HFF-Myc (cell line): ENCODE data around the gene GSX1.

Experiments
- DNase-seq: peaks from one replicate; pipeline ENCODE4 v3.0.0-alpha.2; 2011; ENCODE audit warnings: low read depth; ENCODE audit errors: extremely low read depth
- H3K4me3 ChIP-seq: replicated peaks from 2 replicates; pipeline ENCODE4 v1.5.1; 2011; ENCODE audit warnings: low read depth, mild to moderate bottlenecking, control low read depth, low read length
- CTCF ChIP-seq: IDR thresholded peaks from 2 replicates; pipeline ENCODE4 v1.5.1; 2012; ENCODE audit warnings: mild to moderate bottlenecking, low read depth, low read length, control low read depth; ENCODE audit errors: missing control alignments

GSX1 gene

GRCh38 chr13:27822258-27822872 lies 30.1 kb downstream of the GSX1 start:
- no peak overlapping the region for H3K4me3 ChIP-seq
- DNase-seq = no peak
- TF ChIP-seq CTCF = no peak

DNA sequence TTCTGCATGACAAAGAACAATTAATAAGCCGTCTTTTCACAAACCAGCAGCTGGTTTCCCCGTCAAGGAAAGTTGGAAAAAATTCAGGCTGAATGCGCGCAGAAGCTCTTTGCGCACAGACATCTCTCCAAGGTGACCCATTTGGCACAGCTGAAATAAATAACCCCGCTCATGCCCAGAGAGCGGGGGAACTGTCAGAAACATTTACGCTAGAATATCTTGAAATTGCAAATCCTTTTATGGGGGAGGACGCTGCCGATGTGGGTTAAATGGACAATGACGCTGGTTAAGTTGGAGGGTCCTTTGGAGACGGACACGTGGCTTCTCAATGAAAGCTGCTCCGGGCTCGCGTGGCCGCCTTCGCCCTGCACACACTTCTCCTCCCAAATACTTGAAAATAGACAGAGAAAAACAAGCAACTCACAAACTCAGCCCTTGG lies 30.6 kb downstream of the GSX1 start:
- no peak for DNase-seq
- TF ChIP-seq CTCF = no peak
- H3K4me3 ChIP-seq = no peak overlapping the region

DNA sequence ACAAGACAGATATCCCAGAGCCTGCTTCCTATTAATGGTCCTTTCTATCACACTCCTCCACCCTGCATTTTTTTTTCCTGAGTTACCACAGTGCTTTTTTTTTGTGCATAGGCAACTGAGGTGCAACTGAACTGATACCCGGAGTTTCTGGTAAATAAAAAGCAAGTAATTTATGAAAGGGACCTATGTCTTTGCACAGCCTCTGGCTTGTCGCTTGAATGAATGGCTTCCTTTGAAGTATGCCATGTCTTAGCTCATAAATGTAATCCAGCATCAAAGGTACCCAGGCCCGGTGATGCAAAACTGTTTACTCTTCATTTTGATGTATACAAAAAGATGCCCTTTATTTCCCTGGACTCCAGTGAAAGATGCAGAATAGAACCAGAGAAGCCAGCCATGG lies 31.8 kb downstream of the GSX1 start:
- no peak for TF ChIP-seq CTCF
- no peak overlapping the region for H3K4me3 ChIP-seq
- no peak for DNase-seq

- no peak overlapping the region for H3K4me3 ChIP-seq
- no peak for TF ChIP-seq CTCF
- no peak for DNase-seq
These were observed 32.8 kb downstream of the GSX1 start for GRCh38 chr13:27825072-27825471.

DNA sequence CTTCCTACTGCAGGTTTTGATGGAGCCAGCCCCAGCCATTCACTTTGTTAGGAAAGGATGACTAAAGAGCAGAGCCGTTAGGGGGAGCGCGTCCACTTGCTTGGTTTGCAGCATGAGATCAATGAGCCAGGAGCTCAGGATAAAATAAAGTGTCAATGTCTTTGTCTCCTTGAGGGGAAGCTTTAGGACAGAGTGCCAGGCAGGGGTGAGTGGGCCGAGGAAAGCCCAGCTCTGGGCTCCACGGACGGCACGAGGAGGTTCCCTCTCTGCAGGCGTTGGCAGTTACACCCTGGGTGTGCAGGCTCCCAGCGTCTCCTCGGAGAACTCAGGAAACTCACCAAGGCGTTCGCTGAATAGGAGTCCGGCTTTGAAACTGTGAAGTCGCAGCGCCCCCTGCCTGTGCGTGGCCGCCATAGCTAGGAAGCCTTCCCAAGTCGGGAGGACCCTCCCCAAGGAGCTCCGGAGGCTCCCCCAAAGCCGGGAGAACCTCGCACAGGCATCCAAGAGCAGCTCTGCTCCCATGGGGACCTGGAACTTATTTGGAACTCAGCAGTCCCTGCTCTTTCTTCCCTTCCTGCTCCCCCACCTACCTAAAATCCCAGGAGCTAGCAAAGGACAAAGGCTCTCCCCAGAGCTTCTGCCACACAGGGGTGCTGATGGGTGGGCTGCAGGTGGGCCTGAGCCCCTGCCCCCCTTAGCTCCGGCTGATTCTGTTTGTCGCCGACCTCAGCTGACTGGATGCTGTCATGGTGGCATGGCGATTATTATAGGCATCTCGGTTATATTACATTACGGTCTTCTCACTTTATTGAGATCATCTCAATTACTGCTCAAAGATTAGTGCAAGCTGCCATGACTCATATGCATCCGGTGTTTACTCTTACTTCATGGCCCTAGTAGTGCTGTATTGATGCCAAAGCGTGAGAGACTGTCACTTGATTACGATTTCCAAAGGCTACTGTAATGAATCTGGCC lies 34.4 kb downstream of the GSX1 start:
- DNase-seq = peak; percentile 47
- H3K4me3 ChIP-seq = no peak overlapping the region
- peak; percentile 94 for TF ChIP-seq CTCF

- no peak for TF ChIP-seq CTCF
- no peak overlapping the region for H3K4me3 ChIP-seq
- no peak for DNase-seq
These were observed 35.4 kb downstream of the GSX1 start for GRCh38 chr13:27827646-27828045.
